Activated gamma-delta T cell (primary cell): Measurements from ENCODE around the gene RIOK3.
A peak's percentile ranks its signal among the peaks of the same experiment; 100 is the strongest.
"Not testable (repeated sequence)": the region's sequence is repeated elsewhere in the genome, so short reads cannot be mapped to it uniquely, and the experiment has no call there.

Experiments
- DNase-seq: peaks from one replicate; lab custom pipeline; 2025; lab: John Stamatoyannopoulos, UW
- total RNA-seq, 2 donors: gene quantifications; one replicate each; lab custom pipeline; 2026; lab: John Stamatoyannopoulos, UW

Gene RIOK3, protein sequence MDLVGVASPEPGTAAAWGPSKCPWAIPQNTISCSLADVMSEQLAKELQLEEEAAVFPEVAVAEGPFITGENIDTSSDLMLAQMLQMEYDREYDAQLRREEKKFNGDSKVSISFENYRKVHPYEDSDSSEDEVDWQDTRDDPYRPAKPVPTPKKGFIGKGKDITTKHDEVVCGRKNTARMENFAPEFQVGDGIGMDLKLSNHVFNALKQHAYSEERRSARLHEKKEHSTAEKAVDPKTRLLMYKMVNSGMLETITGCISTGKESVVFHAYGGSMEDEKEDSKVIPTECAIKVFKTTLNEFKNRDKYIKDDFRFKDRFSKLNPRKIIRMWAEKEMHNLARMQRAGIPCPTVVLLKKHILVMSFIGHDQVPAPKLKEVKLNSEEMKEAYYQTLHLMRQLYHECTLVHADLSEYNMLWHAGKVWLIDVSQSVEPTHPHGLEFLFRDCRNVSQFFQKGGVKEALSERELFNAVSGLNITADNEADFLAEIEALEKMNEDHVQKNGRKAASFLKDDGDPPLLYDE
- total RNA-seq = 116 to 125 reads per million in 2 donors

DNA sequence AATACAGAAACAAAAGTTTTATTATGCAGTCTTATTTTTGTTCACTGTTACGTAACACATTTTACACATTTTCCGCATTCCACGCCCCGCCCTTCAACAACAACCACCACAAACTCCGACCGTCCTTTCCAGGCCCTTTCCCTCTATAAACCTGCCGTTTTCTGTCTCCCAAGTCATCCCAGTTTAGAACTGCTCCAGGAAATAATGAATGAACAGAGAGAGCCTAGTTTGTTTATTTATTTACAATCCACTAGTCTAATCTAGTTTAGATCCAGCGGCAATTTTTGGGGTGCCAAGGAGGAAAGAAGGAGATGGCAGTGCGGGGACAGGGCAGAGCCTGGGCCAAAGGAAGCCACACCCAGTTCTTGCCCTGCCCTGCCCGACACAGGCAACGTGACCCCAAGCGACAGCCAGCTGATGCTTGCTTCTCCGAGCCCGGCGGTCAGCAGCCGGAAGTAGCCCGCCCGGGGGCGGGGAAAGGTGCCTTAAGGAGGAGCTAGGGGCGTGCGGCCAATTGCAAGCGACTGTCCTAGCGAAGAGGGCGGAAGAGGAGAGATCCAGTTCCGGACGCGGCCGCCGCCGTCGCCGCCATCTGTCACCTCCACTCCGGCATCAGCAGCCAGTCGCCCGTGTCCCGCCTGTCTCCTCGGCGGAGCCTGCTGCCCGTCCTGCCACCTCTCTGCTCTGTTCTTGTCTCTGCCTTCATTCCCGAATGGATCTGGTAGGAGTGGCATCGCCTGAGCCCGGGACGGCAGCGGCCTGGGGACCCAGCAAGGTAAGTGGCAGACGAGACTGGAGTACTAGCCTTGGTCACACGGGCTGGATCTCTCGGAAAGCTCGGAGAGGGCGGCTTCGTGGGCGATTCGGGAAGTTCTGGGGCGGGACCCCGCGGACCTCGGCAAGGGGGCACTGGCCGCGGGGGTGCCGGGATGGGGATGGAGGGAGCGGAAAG is at the start of gene RIOK3:
Gene RIOK3 (plus strand): TSS at position 560 of the 952 bp plus-strand sequence. CDS start 153 bp downstream, at position 713.
- DNase-seq = peak; percentile 83

DNA sequence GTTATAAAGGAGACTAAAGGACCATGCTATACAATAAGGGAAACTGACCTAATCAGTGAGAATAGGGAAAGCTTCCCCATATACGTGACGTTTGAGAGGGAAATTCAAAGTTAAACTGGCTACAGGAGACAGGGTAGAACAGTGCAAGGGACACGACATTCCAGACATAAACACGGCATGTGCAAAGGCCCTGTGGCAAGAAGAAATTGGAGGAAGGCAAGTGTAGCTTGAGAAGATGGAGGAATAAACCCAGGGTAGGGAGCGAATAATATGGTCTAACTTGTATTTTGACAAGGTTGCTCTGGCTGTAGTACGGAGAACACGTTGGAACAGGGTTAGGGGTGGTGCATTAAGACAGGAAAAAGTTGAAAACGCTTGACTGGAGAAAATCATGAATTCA is 49.8 kb upstream of the RIOK3 start:
- no peak for DNase-seq

DNA sequence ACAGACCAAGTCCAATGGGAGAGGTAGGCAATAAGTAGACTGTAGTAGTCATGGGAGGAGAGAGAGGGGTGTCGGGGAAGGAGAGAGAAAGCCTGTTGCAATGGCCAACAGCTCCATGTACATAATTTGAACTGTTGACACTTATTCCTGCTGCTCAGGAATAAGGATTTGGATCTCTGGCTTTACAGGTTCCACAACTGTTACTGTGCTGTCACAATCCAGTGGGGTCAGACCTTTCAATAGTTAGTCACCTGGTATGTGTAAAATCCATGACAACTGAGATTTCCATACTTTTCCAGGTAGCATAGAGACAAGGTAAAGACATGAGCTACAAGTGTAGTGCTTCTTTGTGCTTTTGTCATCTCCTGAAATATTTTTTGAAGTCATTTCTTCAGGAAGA is 47.5 kb upstream of the RIOK3 start:
- DNase-seq = no peak

DNA sequence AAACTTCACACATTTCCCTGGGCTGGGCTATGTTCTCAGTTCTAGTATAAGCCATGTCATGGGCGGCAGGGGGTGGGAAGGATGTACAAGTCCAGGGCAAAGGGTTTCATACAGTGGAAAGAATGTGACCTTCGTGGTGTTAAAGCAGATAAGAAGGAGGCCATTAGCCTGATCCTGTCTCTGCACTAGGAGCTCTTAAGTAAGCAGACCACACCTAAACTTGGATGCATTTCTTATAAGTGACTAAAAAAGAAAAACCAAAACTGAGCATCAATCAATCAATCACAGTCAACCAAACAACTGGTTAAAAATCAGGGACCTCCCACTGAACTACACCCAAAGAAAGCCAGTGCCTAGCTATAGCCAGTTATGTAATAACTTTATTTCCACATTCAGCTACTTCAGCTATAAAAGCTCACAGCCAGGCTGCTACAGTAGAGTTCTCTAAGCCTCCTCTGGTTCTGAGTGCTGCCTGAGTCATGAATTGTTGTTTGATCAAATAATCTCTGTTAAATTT is 46.8 kb upstream of the RIOK3 start:
- DNase-seq = no peak

DNA sequence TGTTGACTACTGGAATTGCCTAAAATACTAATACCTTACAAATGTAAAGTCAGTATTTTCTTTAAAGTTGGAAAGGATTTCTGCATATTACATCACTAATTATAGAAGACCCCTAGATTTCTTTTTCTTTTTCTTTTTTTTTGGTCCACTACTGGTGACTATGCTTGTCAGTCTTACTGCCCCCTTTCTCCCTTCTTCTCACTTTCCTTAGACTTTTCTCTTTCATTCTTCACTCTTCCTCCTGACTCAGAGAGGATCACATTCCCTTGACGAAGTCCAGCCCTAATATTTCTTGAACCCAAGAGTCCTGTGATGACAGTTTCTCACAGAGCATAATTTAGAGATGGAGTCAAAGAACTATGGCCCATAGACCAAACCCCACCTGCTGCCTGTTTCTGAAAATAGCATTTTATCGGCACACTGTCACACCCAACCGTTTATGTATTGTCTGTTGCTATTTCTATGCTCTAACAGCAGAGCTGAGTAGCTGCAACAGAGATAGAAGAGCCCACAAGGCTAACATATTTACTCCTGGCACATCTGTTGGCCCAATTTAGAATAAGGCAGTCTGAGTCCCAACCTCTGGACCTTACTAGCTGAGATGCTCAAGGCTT is 40.6 kb upstream of the RIOK3 start:
- no peak for DNase-seq

DNA sequence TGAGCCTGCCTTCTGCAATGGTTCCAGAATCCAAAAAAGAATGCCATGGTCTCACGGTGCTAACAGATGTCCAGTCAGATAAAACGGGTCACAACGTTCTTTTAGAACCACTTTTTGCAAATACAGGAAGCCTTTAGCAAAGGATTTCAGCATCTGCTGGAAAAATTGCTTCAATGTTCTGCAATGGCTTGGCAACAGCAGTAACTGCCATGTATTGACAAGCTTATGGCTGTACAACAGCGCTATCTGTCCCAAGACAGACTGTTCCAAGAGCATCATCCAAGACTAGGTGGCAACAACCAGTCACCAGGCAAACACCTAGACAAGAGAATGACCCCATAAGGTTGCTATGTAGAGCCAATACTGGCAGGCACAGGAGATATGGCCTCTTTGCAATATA is 37.6 kb upstream of the RIOK3 start:
- DNase-seq = no peak

DNA sequence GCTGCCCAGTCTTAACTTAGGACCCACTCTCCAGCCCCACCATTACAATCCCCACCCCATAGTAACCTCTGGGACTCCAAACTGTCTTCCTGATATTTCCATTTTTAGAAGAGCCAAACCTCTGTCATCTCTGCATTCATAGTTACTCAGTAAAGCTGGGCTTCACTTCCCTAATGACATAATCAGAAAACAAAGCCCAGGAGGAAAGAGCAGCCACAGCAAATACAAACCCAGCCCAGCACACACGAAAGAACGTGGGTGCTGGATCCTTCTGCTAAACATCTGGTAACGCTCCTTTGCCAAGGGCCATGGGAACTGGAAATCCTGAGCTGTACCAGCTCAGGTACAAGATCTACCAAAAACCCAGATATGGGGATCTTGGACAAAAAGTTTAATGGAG is 36.8 kb upstream of the RIOK3 start:
- DNase-seq = no peak

DNA sequence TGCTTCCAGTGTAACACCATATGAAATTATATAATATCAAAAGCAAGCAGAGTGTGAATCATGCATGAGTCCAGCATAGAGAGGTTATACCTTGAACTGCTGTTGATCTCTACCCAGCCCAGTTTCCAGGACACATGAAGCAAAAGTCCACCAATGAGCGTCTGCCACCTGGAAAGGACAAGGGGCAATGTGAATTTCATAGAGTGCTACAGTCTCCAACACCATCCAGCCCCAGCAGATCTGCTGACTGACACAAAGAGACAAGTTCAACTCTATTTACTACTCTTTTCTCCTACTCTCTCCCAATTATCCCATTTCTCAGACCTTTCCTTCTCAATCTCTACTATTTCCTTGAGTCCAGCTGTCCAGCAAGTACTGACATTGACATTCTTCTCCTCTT is 31.8 kb upstream of the RIOK3 start:
- no peak for DNase-seq

DNA sequence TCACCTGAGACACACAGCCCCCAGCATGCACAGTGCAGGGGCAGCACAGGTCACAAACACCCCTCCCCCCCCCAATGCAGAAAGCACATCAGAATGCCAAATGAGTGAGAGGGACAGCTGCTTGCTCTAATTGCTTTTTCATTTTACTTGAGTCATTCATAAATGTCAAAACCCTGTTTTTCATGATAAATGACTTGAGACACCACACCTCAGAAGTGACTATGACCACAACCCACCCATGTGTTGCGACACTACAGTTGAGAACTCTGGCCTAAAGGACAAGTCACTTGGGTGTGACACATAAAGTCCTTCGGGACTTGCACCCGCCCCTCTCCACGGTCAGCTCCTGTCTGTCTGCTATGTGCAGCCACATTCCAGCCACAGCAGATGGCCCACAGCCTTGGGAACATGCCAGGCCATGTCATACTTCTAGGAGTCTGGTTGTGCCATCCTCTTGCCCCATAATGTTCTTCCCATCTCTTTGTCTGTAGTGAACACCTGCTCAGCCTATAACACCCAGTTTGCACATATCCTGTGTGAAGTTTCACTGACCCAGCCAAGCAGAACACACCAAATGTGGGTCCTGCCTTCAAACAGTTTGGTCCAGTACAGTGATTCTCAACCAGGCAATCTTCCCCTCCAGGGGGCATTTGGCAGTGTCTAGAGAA is 30.2 kb upstream of the RIOK3 start:
- peak; percentile 6 for DNase-seq

DNA sequence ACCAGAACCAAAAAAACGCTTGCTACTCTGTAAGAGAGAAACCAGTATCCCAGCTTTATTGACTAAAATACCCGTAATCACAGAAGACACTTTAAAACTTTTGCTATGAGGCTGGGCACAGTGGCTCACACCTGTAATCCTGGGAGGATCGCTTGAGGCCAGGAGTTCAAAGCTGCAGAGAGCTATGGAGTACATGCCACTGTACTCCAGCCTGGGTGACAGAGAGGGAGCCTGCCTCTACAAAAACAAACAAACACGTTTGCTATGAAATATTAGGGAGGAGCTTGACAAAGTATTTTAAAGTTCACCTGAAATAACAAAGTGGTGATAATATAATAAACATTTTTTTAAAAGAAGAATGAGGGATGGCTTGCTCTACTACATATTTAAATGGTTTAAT is 28.5 kb upstream of the RIOK3 start:
- DNase-seq = no peak

DNA sequence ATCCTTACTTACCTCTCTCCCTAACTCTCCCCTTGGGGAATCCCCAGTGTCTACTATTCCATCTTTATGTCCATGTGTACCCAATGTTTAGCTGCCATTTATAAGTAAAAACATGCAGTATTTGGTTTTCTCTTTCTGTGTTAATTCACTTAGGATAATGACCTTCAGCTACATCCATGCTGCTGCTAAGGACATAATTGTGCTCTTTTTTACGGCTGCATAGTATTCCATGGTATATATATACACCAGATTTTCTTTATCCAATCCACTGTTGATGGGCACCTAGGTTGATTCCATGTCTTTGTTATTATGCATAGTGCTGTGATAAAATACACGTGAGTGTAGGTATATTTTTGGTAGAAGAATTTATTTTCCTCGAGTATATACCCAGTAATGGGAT is 24.3 kb upstream of the RIOK3 start:
- DNase-seq = no peak

DNA sequence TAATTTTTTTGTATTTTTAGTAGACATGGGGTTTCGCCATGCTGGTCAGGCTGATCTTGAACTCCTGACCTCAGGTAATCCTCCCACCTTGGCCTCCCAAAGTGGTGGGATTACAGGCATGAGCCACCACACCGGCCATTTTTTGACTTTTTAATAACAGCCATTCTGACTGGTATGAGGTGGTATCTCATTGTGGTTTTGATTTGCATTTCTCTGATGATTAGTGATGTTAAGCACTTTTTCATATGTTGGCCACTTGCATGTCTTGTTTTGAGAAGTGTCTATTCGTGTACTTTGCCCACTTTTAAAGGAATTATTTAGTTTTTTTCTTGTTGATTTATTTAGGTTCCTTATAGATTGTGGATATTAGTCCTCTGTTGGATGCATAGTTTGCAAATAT is 23.5 kb upstream of the RIOK3 start:
- DNase-seq = not testable (repeated sequence)

DNA sequence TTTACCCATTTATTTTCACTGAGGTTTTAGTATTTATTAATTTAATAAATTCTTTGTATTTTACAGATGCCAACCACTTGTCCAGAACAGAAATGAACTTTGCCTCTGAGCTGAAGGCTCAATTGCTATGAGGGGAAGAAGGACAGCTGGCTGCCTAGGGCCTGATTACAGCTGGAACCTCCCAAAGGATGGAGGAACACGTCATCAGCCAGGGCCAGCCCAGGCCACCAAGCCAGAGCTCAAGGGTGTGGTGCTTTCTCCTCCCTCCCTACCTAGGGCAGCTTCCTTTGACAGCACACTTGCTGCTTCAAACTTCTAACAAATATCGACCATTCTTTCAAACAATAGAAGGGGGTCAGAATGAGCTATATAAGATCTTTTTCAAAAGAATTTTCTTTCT is 19.7 kb upstream of the RIOK3 start:
- DNase-seq = no peak

DNA sequence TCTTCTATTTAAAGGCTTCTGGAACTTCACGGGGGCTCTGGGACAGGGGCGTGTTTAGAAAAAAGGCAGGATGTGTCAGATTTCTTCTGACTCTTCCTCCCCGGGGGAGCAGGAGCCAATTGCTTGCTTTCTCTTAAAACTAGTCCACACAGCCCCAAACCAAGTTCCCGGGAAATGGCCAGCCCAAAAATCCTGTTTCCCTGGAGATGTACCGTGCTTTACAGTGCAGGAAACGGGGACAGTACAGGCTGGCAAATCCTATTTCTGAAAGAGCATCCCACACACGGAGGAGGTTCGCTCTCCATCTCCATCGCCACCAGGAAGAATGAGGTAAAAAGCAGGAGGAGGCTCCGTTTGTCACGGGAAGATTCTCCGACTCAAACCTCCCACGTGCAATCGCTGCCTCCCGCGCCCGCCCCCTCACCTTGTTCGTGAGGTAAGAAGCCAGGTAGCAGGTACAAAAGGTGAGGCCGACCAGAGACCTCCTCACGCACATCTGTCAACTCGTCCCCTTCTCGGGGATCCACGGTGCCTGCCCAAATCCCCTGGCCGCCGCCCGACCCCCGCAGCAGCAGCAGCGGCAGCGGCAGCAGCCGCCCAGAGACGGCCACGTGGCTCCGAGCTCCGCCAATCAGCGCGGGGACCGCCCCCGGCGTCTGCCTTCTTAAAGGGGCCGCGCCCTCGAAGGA is 15.6 kb upstream of the RIOK3 start:
- peak; percentile 68 for DNase-seq

DNA sequence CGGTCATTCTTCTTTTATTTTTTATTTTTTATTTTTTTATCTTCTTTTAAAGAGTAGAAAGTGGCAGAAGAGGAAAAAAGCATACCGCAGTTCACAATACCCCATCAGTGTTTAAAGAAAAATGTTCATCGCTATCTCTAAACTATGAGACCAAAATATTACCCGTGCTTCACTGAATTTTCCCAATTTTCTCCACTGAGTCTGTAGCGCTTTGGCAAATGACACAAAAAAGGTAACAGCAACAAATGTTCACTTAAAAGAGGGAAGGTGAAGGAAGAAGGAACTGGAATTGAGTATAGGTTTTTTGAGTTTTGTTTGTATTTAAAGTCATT is 15.1 kb upstream of the RIOK3 start:
- DNase-seq = no peak

DNA sequence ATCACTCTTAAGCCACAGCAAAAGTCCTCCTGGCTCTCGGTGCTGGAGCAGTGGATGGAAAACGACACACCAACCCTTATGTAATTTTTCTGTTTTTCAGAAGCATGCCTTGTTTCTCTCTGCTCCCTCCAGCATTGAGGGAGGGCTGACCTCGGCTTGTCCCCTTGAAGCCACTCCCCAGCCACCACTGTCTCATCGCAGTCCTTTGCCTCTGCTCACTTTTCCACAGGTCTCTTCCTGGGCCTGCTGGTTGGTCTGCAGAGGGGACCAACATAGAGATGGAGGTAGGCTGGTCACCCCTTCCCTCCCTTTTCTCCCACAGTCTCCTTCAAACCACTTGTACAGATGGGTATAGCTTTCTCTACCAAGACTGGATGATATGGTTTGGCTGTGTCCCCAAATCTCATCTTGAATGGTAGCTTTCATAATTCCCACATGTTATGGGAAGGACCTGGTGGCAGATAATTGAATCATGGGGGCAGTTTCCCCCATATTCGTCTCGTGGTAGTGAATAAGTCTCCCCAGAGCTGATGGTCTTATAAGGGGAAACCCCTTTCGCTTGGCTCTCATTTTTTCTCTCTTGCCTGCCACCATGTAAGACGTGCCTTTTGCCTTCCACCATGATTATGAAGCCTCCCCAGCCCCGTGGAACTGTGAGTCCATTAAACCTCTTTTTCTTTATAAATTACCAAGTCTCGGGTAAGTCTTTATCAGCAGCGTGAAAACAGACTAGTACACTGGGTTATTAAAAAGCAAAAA is 14.3 kb upstream of the RIOK3 start:
- DNase-seq = no peak

DNA sequence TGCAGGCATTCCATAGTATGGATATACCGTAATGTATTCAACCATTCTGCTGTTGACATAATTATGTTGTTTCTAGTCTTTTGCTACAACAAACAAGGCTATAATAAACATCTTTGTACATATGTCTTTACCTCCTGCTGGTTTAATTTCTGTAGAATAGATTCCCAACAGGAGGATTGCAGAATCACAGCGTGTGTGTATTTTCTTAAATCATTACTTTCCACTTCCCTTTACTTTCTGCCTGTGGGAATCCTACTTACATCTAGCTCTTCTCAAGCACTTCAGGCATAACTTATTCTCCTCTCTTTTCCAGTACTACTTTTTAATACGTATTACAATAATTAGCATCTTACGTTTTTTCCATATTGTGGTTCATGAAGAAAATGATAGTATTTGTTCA is 13.0 kb upstream of the RIOK3 start:
- no peak for DNase-seq

DNA sequence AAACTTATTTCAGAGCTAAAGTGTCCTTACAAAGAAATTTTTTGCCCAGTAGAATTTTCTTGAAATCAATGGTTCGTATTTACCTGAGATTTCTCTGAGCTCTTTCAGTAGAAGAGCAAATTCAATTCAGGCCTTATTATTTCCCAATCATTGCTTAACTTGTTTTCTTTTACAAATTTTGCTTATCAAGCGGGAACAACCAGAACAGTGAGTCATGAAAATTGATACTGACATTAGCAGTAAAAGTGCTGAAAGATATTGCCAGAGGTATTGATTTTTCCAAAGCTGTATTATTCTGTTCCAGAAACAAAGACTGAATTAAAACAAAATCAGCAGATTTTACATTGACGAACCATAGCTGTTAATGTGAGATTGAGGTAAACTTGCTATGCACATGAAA is 10.1 kb upstream of the RIOK3 start:
- DNase-seq = no peak

DNA sequence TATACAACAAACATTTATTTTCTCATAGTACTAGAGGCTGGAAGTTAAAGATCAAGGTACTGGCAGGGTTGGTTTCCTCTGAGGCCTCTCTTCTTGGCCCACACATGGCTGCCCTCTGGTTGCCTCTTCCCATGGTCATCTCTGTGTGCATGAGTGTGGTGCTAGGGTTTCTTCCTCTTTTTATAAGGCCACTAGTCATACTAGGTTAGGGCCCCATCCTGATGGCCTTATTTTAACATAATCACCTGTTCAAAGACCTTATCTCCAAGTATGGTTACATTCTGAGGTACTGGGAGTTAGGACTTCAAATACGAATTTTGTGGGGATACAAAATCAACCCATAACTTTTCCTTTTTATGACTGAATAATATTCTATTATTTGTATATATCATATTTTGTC is 4.8 kb upstream of the RIOK3 start:
- no peak for DNase-seq

DNA sequence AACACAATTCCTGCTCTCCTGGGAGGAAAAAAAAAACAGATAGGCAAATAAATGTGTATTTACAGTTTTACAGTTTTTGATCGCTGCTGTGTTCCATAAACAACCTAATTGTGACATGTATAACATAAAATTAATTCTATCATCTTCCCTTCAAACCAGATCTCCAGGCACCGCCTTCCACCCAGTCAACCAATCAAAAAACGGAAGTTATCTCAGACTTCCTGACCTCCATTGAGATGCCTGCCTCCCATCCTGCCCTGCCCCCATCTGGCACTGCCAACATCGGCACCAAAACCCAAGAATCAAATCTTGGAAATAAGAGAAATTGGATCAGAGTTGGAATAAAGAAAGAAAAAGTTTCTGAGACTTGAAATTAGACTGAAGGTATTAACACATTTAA is 3.1 kb upstream of the RIOK3 start:
- DNase-seq = no peak
